ENCODE measurements around the gene MRPL4.

DNA sequence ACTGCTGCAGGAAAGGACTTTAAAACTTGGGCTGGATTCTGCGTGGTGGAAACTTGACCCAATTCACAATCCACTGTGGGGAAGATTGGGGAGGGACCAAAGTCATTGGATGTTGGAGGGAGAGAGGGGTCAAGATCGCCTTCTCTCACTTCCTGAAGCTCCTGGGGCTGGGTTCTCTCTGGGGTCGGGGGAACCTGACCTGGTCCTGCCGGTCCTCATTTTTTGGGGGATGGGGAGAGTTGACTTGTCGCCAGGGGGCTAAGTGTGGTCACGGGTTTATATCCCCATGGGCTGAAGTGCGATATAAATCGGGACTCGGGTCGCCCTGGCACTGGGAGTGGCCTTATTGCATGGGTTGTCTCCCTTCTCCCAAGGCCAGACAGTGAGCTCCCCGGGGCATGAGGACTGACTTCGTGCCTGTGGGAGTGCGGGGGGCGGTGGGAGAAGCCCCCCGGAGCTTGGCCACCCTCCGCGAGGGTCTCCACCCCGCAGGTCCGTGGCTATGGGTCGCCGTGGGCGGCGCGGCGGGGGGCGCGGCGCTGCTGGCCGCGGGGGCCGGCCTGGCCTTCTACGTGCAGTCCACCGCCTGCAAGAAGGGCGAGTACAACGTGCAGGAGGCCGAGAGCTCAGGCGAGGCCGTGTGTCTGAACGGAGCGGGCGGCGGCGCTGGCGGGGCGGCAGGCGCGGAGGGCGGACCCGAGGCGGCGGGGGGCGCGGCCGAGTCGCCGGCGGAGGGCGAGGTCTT lies 44.0 kb downstream of the MRPL4 start:
- no peak for TF ChIP-seq STAT1 (IDR thresholded peaks at IDR 0.05; ENCODE audit: unreplicated experiment)
- TF ChIP-seq, protein P1, sequence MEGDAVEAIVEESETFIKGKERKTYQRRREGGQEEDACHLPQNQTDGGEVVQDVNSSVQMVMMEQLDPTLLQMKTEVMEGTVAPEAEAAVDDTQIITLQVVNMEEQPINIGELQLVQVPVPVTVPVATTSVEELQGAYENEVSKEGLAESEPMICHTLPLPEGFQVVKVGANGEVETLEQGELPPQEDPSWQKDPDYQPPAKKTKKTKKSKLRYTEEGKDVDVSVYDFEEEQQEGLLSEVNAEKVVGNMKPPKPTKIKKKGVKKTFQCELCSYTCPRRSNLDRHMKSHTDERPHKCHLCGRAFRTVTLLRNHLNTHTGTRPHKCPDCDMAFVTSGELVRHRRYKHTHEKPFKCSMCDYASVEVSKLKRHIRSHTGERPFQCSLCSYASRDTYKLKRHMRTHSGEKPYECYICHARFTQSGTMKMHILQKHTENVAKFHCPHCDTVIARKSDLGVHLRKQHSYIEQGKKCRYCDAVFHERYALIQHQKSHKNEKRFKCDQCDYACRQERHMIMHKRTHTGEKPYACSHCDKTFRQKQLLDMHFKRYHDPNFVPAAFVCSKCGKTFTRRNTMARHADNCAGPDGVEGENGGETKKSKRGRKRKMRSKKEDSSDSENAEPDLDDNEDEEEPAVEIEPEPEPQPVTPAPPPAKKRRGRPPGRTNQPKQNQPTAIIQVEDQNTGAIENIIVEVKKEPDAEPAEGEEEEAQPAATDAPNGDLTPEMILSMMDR (conservative IDR thresholded peaks at IDR 0.05; ENCODE audit: low read depth in 2 of 2), result no peak
- TF ChIP-seq, protein P2, sequence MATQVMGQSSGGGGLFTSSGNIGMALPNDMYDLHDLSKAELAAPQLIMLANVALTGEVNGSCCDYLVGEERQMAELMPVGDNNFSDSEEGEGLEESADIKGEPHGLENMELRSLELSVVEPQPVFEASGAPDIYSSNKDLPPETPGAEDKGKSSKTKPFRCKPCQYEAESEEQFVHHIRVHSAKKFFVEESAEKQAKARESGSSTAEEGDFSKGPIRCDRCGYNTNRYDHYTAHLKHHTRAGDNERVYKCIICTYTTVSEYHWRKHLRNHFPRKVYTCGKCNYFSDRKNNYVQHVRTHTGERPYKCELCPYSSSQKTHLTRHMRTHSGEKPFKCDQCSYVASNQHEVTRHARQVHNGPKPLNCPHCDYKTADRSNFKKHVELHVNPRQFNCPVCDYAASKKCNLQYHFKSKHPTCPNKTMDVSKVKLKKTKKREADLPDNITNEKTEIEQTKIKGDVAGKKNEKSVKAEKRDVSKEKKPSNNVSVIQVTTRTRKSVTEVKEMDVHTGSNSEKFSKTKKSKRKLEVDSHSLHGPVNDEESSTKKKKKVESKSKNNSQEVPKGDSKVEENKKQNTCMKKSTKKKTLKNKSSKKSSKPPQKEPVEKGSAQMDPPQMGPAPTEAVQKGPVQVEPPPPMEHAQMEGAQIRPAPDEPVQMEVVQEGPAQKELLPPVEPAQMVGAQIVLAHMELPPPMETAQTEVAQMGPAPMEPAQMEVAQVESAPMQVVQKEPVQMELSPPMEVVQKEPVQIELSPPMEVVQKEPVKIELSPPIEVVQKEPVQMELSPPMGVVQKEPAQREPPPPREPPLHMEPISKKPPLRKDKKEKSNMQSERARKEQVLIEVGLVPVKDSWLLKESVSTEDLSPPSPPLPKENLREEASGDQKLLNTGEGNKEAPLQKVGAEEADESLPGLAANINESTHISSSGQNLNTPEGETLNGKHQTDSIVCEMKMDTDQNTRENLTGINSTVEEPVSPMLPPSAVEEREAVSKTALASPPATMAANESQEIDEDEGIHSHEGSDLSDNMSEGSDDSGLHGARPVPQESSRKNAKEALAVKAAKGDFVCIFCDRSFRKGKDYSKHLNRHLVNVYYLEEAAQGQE (IDR thresholded peaks at IDR 0.05; ENCODE audit: unreplicated experiment), result no peak
- peak; percentile 20 for TF ChIP-seq EZH2 (IDR thresholded peaks at IDR 0.05; ENCODE audit: low read depth, unreplicated experiment)
- TF ChIP-seq JUNB (IDR thresholded peaks at IDR 0.05; ENCODE audit: unreplicated experiment), result no peak
- TF ChIP-seq POLR2AphosphoS5 (IDR thresholded peaks at IDR 0.05; ENCODE audit: low read depth), result no peak
- TF ChIP-seq EZH2phosphoT487 (IDR thresholded peaks at IDR 0.05; ENCODE audit: unreplicated experiment), result no peak
- TF ChIP-seq, protein P3, sequence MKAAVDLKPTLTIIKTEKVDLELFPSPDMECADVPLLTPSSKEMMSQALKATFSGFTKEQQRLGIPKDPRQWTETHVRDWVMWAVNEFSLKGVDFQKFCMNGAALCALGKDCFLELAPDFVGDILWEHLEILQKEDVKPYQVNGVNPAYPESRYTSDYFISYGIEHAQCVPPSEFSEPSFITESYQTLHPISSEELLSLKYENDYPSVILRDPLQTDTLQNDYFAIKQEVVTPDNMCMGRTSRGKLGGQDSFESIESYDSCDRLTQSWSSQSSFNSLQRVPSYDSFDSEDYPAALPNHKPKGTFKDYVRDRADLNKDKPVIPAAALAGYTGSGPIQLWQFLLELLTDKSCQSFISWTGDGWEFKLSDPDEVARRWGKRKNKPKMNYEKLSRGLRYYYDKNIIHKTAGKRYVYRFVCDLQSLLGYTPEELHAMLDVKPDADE (IDR thresholded peaks at IDR 0.05), result no peak
- no peak for TF ChIP-seq CREB1 (CRISPR knock-in tag; IDR thresholded peaks at IDR 0.05; ENCODE audit: low read depth)
- TF ChIP-seq ZNF331 (CRISPR knock-in tag; IDR thresholded peaks at IDR 0.05; ENCODE audit: low read depth), result no peak
- no peak for TF ChIP-seq NANOG (IDR thresholded peaks at IDR 0.05; ENCODE audit: borderline replicate concordance)
